GM18861 (cell line): ENCODE data around the gene METTL2B.
"Not testable (repeated sequence)": the region's sequence is repeated elsewhere in the genome, so short reads cannot be mapped to it uniquely, and the experiment has no call there.

Source experiments
- ATAC-seq: cut with Tn5 transposase; IDR thresholded peaks from one replicate; pipeline ENCODE4 v1.9.1; 2021; ENCODE audit not compliant: unreplicated experiment

Gene METTL2B

GRCh38 chr7:128523932-128524524 is 47.5 kb downstream of the METTL2B start:
- ATAC-seq: not testable (repeated sequence)

- not testable (repeated sequence) for ATAC-seq
Observed at GRCh38 chr7:128525584-128525983, 49.0 kb downstream of the METTL2B start.

GRCh38 chr7:128526062-128526466 is 49.5 kb downstream of the METTL2B start:
- ATAC-seq: not testable (repeated sequence)

- ATAC-seq: not testable (repeated sequence)
Observed at GRCh38 chr7:128529191-128529590, 52.6 kb downstream of the METTL2B start.

- not testable (repeated sequence) for ATAC-seq
Observed at GRCh38 chr7:128530121-128530854, 53.7 kb downstream of the METTL2B start.

GRCh38 chr7:128530855-128531104 is 54.2 kb downstream of the METTL2B start:
- no peak for ATAC-seq

- peak; percentile 67 for ATAC-seq
Observed at GRCh38 chr7:128531105-128531954, 54.8 kb downstream of the METTL2B start.

- peak; percentile 5 for ATAC-seq
Observed at GRCh38 chr7:128531955-128532478, 55.5 kb downstream of the METTL2B start.

- ATAC-seq: not testable (repeated sequence)
Observed at GRCh38 chr7:128532956-128533355, 56.4 kb downstream of the METTL2B start.

GRCh38 chr7:128537410-128537809 is 60.9 kb downstream of the METTL2B start:
- ATAC-seq: not testable (repeated sequence)

GRCh38 chr7:128542530-128542929 is 66.0 kb downstream of the METTL2B start:
- ATAC-seq: not testable (repeated sequence)

GRCh38 chr7:128543300-128543699 is 66.8 kb downstream of the METTL2B start:
- ATAC-seq: not testable (repeated sequence)

GRCh38 chr7:128546319-128546851 is 69.8 kb downstream of the METTL2B start:
- not testable (repeated sequence) for ATAC-seq

- no peak for ATAC-seq
Observed at GRCh38 chr7:128550920-128551319, 74.4 kb downstream of the METTL2B start.

GRCh38 chr7:128554394-128554793 is 77.8 kb downstream of the METTL2B start:
- ATAC-seq: not testable (repeated sequence)
